ENCODE data around the gene SPIC.

The SPIC gene

GRCh38 chr12:101536069-101536674 is 61.0 kb downstream of the SPIC start:
- FAIRE-seq, result no peak

All from G401.6 (cell line).